Keratinocyte (primary cell): ENCODE measurements around the gene ABO.

Source experiments
- EZH2 ChIP-seq: IDR thresholded peaks from one replicate; pipeline ENCODE4 v1.6.1; 2012; ENCODE audit warnings: inconsistent platforms, mild to moderate bottlenecking, low read length, moderate library complexity
- TF ChIP-seq, protein P1 (sequence below), 3 experiments: IDR thresholded peaks in 1 of 3; conservative IDR thresholded peaks in 1 of 3; optimal IDR thresholded peaks in 1 of 3; 2 replicates in 2 of 3; 3 replicates in 1 of 3; pipeline versions ENCODE3 to v1.5.1; 2011; ENCODE audit warnings: low read length in 3 of 3, mild to moderate bottlenecking in 3 of 3, moderate library complexity in 2 of 3, control low read depth in 1 of 3, inconsistent platforms in 1 of 3; ENCODE audit not compliant: insufficient read depth in 2 of 3; ENCODE audit errors: extremely low read depth in 1 of 3

- TF ChIP-seq, protein P1, sequence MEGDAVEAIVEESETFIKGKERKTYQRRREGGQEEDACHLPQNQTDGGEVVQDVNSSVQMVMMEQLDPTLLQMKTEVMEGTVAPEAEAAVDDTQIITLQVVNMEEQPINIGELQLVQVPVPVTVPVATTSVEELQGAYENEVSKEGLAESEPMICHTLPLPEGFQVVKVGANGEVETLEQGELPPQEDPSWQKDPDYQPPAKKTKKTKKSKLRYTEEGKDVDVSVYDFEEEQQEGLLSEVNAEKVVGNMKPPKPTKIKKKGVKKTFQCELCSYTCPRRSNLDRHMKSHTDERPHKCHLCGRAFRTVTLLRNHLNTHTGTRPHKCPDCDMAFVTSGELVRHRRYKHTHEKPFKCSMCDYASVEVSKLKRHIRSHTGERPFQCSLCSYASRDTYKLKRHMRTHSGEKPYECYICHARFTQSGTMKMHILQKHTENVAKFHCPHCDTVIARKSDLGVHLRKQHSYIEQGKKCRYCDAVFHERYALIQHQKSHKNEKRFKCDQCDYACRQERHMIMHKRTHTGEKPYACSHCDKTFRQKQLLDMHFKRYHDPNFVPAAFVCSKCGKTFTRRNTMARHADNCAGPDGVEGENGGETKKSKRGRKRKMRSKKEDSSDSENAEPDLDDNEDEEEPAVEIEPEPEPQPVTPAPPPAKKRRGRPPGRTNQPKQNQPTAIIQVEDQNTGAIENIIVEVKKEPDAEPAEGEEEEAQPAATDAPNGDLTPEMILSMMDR (optimal IDR thresholded peaks at IDR 0.05 in 1 of 3, IDR thresholded peaks at IDR 0.05 in 1 of 3, conservative IDR thresholded peaks at IDR 0.05 in 1 of 3; ENCODE audit: extremely low read depth in 1 of 3, insufficient read depth in 2 of 3, low read length in 3 of 3), result no peak
- no peak for TF ChIP-seq EZH2
Observed at GRCh38 chr9:133301253-133302230, 26.5 kb upstream of the ABO start.
